Vagina (tissue), 2 donors: Measurements from ENCODE around the gene ANO8. TPM values are rescaled to one million over a fixed set of nuclear protein-coding genes. Genes with fewer than 3 reads are reported as not detected.

Source experiments
- DNase-seq, 2 donors: peaks; one replicate each; pipeline ENCODE4 v3.0.0-alpha.2; 2017; ENCODE audit errors: extremely low spot score in 2 of 2
- H3K27ac ChIP-seq: fragments of 200-600 bp; sonication (generic); one replicate; pipeline ENCODE4 v1.5.1; 2019
- H3K27me3 ChIP-seq: fragments of 200-600 bp; sonication (generic); one replicate; pipeline ENCODE4 v1.5.1; 2019
- H3K36me3 ChIP-seq, 2 donors: fragments of 200-600 bp; sonication (generic); one replicate each; pipeline ENCODE4 v1.5.1; 2017 to 2019
- H3K4me1 ChIP-seq: fragments of 200-600 bp; sonication (generic); one replicate; pipeline ENCODE4 v1.5.1; 2019
- H3K4me3 ChIP-seq, 2 donors: fragments of 200-600 bp; sonication (generic); 1 replicate in 1 of 2; 2 replicates in 1 of 2; pipeline ENCODE4 v1.5.1; 2016 to 2019
- H3K9me3 ChIP-seq: fragments of 200-600 bp; sonication (generic); one replicate; pipeline ENCODE4 v1.5.1; 2019
- POLR2A ChIP-seq, 2 donors: fragments of 450-650 bp; IDR thresholded peaks; one replicate each; pipeline ENCODE4 v1.6.1; 2017; ENCODE audit warnings: antibody characterized with exemption in 2 of 2, mild to moderate bottlenecking in 2 of 2, moderate library complexity in 2 of 2
- POLR2AphosphoS5 ChIP-seq, 2 donors: sonication (generic); formaldehyde crosslinking; IDR thresholded peaks; one replicate each; pipeline ENCODE4 v1.9.0; 2017; ENCODE audit warnings: antibody characterized with exemption in 2 of 2, mild to moderate bottlenecking in 2 of 2, low read depth in 1 of 2; ENCODE audit not compliant: insufficient read depth in 1 of 2
- intact Hi-C: fragments of 100-400 bp; cut with DNase I; formaldehyde crosslinking; loops from one replicate; pipeline ENCODE4 v1.15.1; 2023
- total RNA-seq: library from RNA; depleted of rRNA; stranded (reverse); fragments of >200 nt; gene quantifications from one replicate; pipeline ENCODE4 v1.2.3, GENCODE V29; 2016
- TF ChIP-seq, protein P1 (sequence below), 3 experiments: fragments of 450-650 bp in 2 of 3; fragments of 200-600 bp in 1 of 3; sonication (generic) in 1 of 3; IDR thresholded peaks; one replicate each; pipeline ENCODE4 v1.5.1; 2017 to 2019; ENCODE audit warnings: antibody characterized with exemption in 3 of 3, mild to moderate bottlenecking in 2 of 3, moderate library complexity in 2 of 3

The ANO8 gene
- total RNA-seq, 1 donor from 2014 or later = 10.3 TPM

DNA sequence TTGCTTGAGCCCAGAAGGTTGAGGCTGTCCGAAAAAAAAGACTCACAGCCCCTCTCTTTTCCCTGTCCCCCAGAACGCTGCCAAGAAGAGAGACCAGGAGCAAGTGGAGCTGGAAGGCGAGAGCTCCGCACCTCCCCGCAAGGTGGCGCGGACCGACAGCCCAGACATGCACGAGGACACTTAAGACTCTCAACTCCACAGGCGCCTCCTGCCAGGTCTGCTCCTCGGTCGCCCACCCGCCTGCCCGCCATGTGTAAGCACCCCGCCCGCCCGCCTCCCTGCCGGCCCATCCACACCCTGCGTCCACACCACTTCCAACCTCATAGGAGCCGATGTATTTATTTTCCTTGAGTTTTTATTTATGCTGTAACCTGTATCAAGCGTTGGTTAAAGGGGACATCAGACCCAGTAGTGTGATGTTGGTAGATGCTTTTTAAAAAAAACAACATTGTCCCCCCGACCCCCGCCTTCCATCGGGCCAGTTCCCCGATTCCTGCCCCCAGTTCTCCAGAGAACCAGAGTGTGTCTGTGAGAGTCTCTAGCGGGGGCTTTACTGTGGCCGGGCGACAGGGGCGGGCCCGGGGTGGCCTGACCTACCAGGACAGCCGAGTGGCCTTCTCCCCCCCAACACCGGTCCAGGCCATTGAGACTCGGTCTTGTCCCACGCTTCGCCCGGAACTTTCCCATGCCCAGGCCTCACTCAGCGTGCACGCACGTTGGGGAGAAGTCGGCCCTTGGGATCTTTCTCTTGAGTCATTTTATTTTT is 15.0 kb downstream of the ANO8 start:
- Histone ChIP-seq H3K4me3 (no peak overlapping the region), H3K4me1 (peaks cover 14% of the 10 kb centered on the region), H3K9me3 (no peaks in the 10 kb centered on the region), H3K27me3 (no peaks in the 10 kb centered on the region), H3K36me3 (peaks cover 0 to 37% of the 10 kb centered on the region in 2 donors), H3K27ac (no peak overlapping the region)
- TF ChIP-seq, protein P1, sequence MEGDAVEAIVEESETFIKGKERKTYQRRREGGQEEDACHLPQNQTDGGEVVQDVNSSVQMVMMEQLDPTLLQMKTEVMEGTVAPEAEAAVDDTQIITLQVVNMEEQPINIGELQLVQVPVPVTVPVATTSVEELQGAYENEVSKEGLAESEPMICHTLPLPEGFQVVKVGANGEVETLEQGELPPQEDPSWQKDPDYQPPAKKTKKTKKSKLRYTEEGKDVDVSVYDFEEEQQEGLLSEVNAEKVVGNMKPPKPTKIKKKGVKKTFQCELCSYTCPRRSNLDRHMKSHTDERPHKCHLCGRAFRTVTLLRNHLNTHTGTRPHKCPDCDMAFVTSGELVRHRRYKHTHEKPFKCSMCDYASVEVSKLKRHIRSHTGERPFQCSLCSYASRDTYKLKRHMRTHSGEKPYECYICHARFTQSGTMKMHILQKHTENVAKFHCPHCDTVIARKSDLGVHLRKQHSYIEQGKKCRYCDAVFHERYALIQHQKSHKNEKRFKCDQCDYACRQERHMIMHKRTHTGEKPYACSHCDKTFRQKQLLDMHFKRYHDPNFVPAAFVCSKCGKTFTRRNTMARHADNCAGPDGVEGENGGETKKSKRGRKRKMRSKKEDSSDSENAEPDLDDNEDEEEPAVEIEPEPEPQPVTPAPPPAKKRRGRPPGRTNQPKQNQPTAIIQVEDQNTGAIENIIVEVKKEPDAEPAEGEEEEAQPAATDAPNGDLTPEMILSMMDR (IDR thresholded peaks at IDR 0.05) = no peak
- TF ChIP-seq POLR2A (IDR thresholded peaks at IDR 0.05) (no peak), POLR2AphosphoS5 (IDR thresholded peaks at IDR 0.05; ENCODE audit: insufficient read depth in 1 of 2, low read depth in 1 of 2) (no peak)
- no peak for DNase-seq
- intact Hi-C loops = no loop called here

- peaks cover 14% of the 10 kb centered on the region for H3K4me1 ChIP-seq
- H3K4me3 ChIP-seq = no peak overlapping the region
- H3K27me3 ChIP-seq = no peaks in the 10 kb centered on the region
- H3K9me3 ChIP-seq = no peaks in the 10 kb centered on the region
- no peak for DNase-seq
- intact Hi-C loops = no loop called here
- H3K27ac ChIP-seq = no peak overlapping the region
- H3K36me3 ChIP-seq = peaks cover 0 to 44% of the 10 kb centered on the region in 2 donors
- TF ChIP-seq, protein P1 (IDR thresholded peaks at IDR 0.05) = no peak
- no peak for TF ChIP-seq POLR2AphosphoS5 (IDR thresholded peaks at IDR 0.05; ENCODE audit: insufficient read depth in 1 of 2, low read depth in 1 of 2)
- TF ChIP-seq POLR2A (IDR thresholded peaks at IDR 0.05) = no peak
These were observed 15.7 kb downstream of the ANO8 start for GRCh38 chr19:17318966-17319365.

- Histone ChIP-seq H3K27ac (no peak overlapping the region), H3K36me3 (peaks cover 0 to 33% of the 10 kb centered on the region in 2 donors)
- intact Hi-C loops = no loop called here
These were observed 20.6 kb downstream of the ANO8 start for GRCh38 chr19:17314007-17314593.

DNA sequence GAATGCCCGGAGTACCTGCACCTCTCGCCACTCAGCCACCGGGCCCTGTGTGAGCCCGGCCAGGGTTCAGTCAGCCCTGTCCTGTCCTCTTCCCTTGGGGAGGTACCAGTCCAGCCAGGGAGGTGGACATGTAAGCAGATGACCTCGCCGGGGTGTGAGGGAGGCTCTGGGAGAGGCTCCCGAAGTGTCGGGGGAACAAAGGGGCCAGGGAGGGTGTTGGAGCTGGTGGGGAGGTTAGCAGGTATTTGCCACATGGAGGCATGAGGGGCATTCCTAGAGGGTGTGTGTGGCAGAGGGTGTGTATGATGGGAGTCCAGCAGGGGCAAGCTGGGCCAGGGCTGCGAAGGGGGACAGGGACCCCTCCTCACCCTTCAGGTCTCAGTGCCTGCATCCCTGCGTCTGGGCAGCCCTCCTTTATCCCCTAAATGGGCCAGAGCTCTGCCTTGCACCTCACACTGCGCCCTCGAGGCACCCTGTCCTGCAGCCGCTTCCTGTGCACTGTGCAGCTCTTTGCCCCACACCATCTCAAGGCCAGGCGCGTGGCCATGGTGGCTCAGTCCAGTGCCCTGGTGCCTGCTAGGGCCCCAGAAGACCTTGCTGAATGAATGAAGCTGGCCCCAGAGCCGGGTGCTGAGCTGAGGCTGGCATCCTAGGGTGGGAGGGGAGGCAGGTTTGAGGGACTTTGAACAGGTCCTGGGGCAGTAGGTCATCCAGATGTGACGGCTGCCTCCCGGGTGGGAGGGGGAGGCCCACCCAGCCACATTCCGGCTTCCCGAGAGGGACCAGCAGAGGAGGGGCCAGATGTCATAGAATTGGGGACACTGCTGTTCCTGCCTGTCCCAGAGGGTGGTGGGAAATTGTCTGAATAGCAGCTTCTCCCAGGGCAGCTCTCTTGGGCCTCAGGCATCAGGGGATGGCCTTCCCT is 22.2 kb downstream of the ANO8 start:
- no peak overlapping the region for H3K27ac ChIP-seq
- DNase-seq = no peak
- H3K4me3 ChIP-seq = no peak overlapping the region
- no peak for TF ChIP-seq POLR2A (IDR thresholded peaks at IDR 0.05)
- TF ChIP-seq, protein P1 (IDR thresholded peaks at IDR 0.05) = no peak
- TF ChIP-seq POLR2AphosphoS5 (IDR thresholded peaks at IDR 0.05; ENCODE audit: insufficient read depth in 1 of 2, low read depth in 1 of 2) = no peak
- H3K9me3 ChIP-seq = no peaks in the 10 kb centered on the region
- H3K27me3 ChIP-seq = no peaks in the 10 kb centered on the region
- intact Hi-C loops = no loop called here
- peaks cover 40% of the 10 kb centered on the region for H3K4me1 ChIP-seq
- peaks cover 0 to 33% of the 10 kb centered on the region in 2 donors for H3K36me3 ChIP-seq

More at GRCh38 chr19:17314007-17314593, 20.6 kb downstream of the ANO8 start:
- Histone ChIP-seq H3K4me3 (no peak overlapping the region), H3K4me1 (peaks cover 36% of the 10 kb centered on the region), H3K9me3 (no peaks in the 10 kb centered on the region), H3K27me3 (no peaks in the 10 kb centered on the region)
- TF ChIP-seq, protein P1 (IDR thresholded peaks at IDR 0.05) = no peak
- TF ChIP-seq POLR2AphosphoS5 (IDR thresholded peaks at IDR 0.05; ENCODE audit: insufficient read depth in 1 of 2, low read depth in 1 of 2) (no peak), POLR2A (IDR thresholded peaks at IDR 0.05) (no peak)
- DNase-seq = no peak
